Hepatocyte (in vitro differentiated cells): ENCODE measurements around the gene NAV2. TPM values are rescaled to one million over a fixed set of nuclear protein-coding genes. Genes with fewer than 3 reads are reported as not detected.

Experiments
- DNase-seq: peaks from one replicate; pipeline ENCODE4 v3.0.0-alpha.2; 2016; ENCODE audit warnings: low spot score
- H2AFZ ChIP-seq: fragments of 200-600 bp; sonication (generic); 2 replicates; pipeline ENCODE4 v1.6.0; 2016; ENCODE audit warnings: antibody characterized with exemption, mild to moderate bottlenecking
- H3K27ac ChIP-seq: fragments of 200-600 bp; sonication (generic); 2 replicates; pipeline ENCODE4 v1.5.1; 2016; ENCODE audit warnings: mild to moderate bottlenecking
- H3K27me3 ChIP-seq: fragments of 200-600 bp; sonication (generic); 2 replicates; pipeline ENCODE4 v1.6.1; 2016
- H3K36me3 ChIP-seq: fragments of 200-600 bp; sonication (generic); replicated peaks from 2 replicates; pipeline ENCODE4 v1.5.1; 2016; ENCODE audit warnings: low read depth; ENCODE audit not compliant: insufficient read depth
- H3K4me1 ChIP-seq: fragments of 200-600 bp; sonication (generic); 2 replicates; pipeline ENCODE4 v1.5.1; 2016; ENCODE audit warnings: mild to moderate bottlenecking, moderate library complexity; ENCODE audit not compliant: insufficient read depth
- H3K4me2 ChIP-seq: fragments of 200-600 bp; sonication (generic); 2 replicates; pipeline ENCODE4 v1.6.0; 2016
- H3K4me3 ChIP-seq: fragments of 200-600 bp; sonication (generic); 2 replicates; pipeline ENCODE4 v1.5.1; 2016; ENCODE audit warnings: mild to moderate bottlenecking
- H3K79me2 ChIP-seq: fragments of 200-600 bp; sonication (generic); 2 replicates; pipeline ENCODE4 v1.6.0; 2017; ENCODE audit warnings: mild to moderate bottlenecking
- H3K9me2 ChIP-seq: fragments of 200-600 bp; sonication (generic); replicated peaks from 2 replicates; pipeline ENCODE4 v1.6.0; 2017; ENCODE audit warnings: mild to moderate bottlenecking; ENCODE audit not compliant: insufficient read depth
- H3K9me3 ChIP-seq: fragments of 200-600 bp; sonication (generic); 2 replicates; pipeline ENCODE4 v1.5.1; 2016; ENCODE audit warnings: low read depth, mild to moderate bottlenecking
- H4K20me1 ChIP-seq: fragments of 200-600 bp; sonication (generic); 2 replicates; pipeline ENCODE4 v1.6.0; 2016; ENCODE audit warnings: mild to moderate bottlenecking; ENCODE audit not compliant: insufficient read depth, poor library complexity, severe bottlenecking
- CTCF ChIP-seq: fragments of 200-600 bp; sonication (generic); IDR thresholded peaks from 2 replicates; pipeline ENCODE4 v1.5.1; 2016; ENCODE audit warnings: antibody characterized with exemption, mild to moderate bottlenecking; ENCODE audit not compliant: poor library complexity
- EZH2 ChIP-seq: fragments of 200-600 bp; sonication (generic); IDR thresholded peaks from 2 replicates; pipeline ENCODE4 v1.6.1; 2016; ENCODE audit warnings: antibody characterized with exemption, mild to moderate bottlenecking, borderline replicate concordance
- EZH2phosphoT487 ChIP-seq: fragments of 200-600 bp; sonication (generic); IDR thresholded peaks from one replicate; pipeline ENCODE4 v1.6.1; 2018; ENCODE audit warnings: antibody characterized with exemption, mild to moderate bottlenecking, low read depth, moderate library complexity; ENCODE audit not compliant: unreplicated experiment, severe bottlenecking
- WGBS: methylation state at CpG from one replicate; pipeline ENCODE4 v1.1.6; 2016; ENCODE audit warnings: low lambda C conversion rate; ENCODE audit errors: missing lambda C conversion rate; 5-methylcytosine and 5-hydroxymethylcytosine counted together
- polyA plus RNA-seq: library from polyadenylated mRNA; unstranded; fragments of >200 nt; fragmentation: Nextera tagmentation; extraction: Ambion mirVana; gene quantifications from 2 replicates; pipeline ENCODE4 v1.2.1, GENCODE V29; 2016
- total RNA-seq: library from RNA; depleted of rRNA; stranded (reverse); fragments of >200 nt; gene quantifications from 2 replicates; pipeline ENCODE4 v1.2.3, GENCODE V29; 2014

Gene NAV2
- total and polyA plus RNA-seq, 2 experiments from 2014 or later = 23.7 to 30.8 TPM

GRCh38 chr11:20035375-20035700 is 322.7 kb downstream of the NAV2 start:
- Histone ChIP-seq H3K27ac (peak overlapping the region; percentile 34), H3K27me3 (no peaks in the 10 kb centered on the region), H3K9me3 (no peaks in the 10 kb centered on the region), H3K4me2 (no peak overlapping the region), H3K4me3 (no peak overlapping the region), H3K79me2 (peaks cover 57% of the 10 kb centered on the region), H2AFZ (no peak overlapping the region), H3K36me3 (no peaks in the 10 kb centered on the region), H4K20me1 (no peaks in the 10 kb centered on the region), H3K9me2 (no peaks in the 10 kb centered on the region), H3K4me1 (peaks cover 41% of the 10 kb centered on the region)
- WGBS = 88% methylated on average over 7 of the region's 7 CpGs
- no peak for DNase-seq
- no peak for TF ChIP-seq CTCF
- TF ChIP-seq EZH2 = no peak
- no peak for TF ChIP-seq EZH2phosphoT487

GRCh38 chr11:20035701-20036601 is 323.3 kb downstream of the NAV2 start:
- Histone ChIP-seq H3K9me2 (no peaks in the 10 kb centered on the region), H3K79me2 (peaks cover 57% of the 10 kb centered on the region), H3K9me3 (no peaks in the 10 kb centered on the region), H3K27ac (peak overlapping the region; percentile 36), H3K27me3 (no peaks in the 10 kb centered on the region), H3K4me3 (no peak overlapping the region), H3K36me3 (no peaks in the 10 kb centered on the region), H3K4me1 (peaks cover 35% of the 10 kb centered on the region), H4K20me1 (no peaks in the 10 kb centered on the region), H3K4me2 (no peak overlapping the region), H2AFZ (no peak overlapping the region)
- peak; percentile 33 for DNase-seq
- TF ChIP-seq EZH2phosphoT487 (no peak), CTCF (no peak), EZH2 (no peak)
- WGBS = 73% methylated on average over 15 of the region's 15 CpGs

- no peak for DNase-seq
- Histone ChIP-seq H3K27me3 (no peaks in the 10 kb centered on the region), H3K4me2 (no peak overlapping the region), H3K27ac (peak overlapping the region; percentile 36), H3K4me3 (no peak overlapping the region), H3K9me3 (no peaks in the 10 kb centered on the region), H2AFZ (no peak overlapping the region), H3K4me1 (peaks cover 32% of the 10 kb centered on the region), H3K79me2 (peaks cover 63% of the 10 kb centered on the region), H3K9me2 (no peaks in the 10 kb centered on the region), H4K20me1 (no peaks in the 10 kb centered on the region), H3K36me3 (no peaks in the 10 kb centered on the region)
- TF ChIP-seq EZH2 = no peak
- no peak for TF ChIP-seq EZH2phosphoT487
- no peak for TF ChIP-seq CTCF
- 88% methylated on average over 8 of the region's 8 CpGs for WGBS
Observed at GRCh38 chr11:20036626-20037335, 324.1 kb downstream of the NAV2 start.
